Measurements from ENCODE around the gene ABCB7. TPM values are rescaled to one million over a fixed set of nuclear protein-coding genes. Genes with fewer than 3 reads are reported as not detected.
A peak's percentile ranks its signal among the peaks of the same experiment; 100 is the strongest.
"Not testable (repeated sequence)": the region's sequence is repeated elsewhere in the genome, so short reads cannot be mapped to it uniquely, and the experiment has no call there.

The ABCB7 gene
- polyA plus RNA-seq (ENCODE audit: insufficient read length in 4 of 4) = 10 to 100 TPM; 24.6 to 28.1 (median 26.9) TPM

GRCh38 chrX:75155827-75156525 lies at the start of gene ABCB7:
ABCB7 (minus strand) TSS chrX:75156283; CDS start chrX:75156272, 11 bp downstream.
- peak; percentile 35 to 60 (median 50) for DNase-seq (ENCODE audit: low read depth in 4 of 4, low spot score in 3 of 4)

GRCh38 chrX:75188415-75189206 lies 32.5 kb upstream of the ABCB7 start:
- DNase-seq (ENCODE audit: low read depth in 4 of 4, low spot score in 3 of 4) = not testable (repeated sequence)

- DNase-seq (ENCODE audit: low read depth in 4 of 4, low spot score in 3 of 4) = no peak
These were observed 25.6 kb upstream of the ABCB7 start for GRCh38 chrX:75181721-75182120.

- not testable (repeated sequence) for DNase-seq (ENCODE audit: low read depth in 4 of 4, low spot score in 3 of 4)
These were observed 23.6 kb upstream of the ABCB7 start for GRCh38 chrX:75179536-75180293.

- DNase-seq (ENCODE audit: low read depth in 4 of 4, low spot score in 3 of 4) = not testable (repeated sequence)
These were observed 16.3 kb upstream of the ABCB7 start for GRCh38 chrX:75172257-75172890.

- no peak for DNase-seq (ENCODE audit: low read depth in 4 of 4, low spot score in 3 of 4)
These were observed 2.0 kb upstream of the ABCB7 start for GRCh38 chrX:75158054-75158453.

GRCh38 chrX:75156531-75156945 lies 455 bp upstream of the ABCB7 start:
- DNase-seq (ENCODE audit: low read depth in 4 of 4, low spot score in 3 of 4) = peak in 2 of 4 donors; percentile 13 to 25

- DNase-seq (ENCODE audit: low read depth in 4 of 4, low spot score in 3 of 4) = no peak
These were observed 646 bp downstream of the ABCB7 start for GRCh38 chrX:75155447-75155826.

- no peak for DNase-seq (ENCODE audit: low read depth in 4 of 4, low spot score in 3 of 4)
These were observed 1.2 kb downstream of the ABCB7 start for GRCh38 chrX:75154871-75155270.

- DNase-seq (ENCODE audit: low read depth in 4 of 4, low spot score in 3 of 4) = no peak
These were observed 4.1 kb downstream of the ABCB7 start for GRCh38 chrX:75151827-75152592.

DNA sequence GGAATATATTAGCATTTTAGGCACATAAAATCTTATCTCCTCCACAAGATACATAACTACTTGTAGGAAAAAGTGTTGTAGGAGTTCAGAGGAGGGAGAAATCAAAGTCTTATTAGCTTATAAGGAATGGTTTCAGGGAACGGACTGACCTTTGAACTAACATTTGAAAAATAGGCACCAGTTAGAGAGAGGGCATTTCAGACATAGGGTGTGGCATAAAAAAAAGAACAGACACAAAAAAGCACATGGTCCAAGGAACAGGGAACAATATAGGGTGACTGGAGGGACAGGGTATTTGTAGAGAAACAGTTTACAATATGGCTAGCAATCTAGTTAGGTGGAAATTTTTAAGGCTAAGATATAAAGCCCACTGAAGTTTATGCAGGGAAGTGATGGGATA lies 6.4 kb downstream of the ABCB7 start:
- no peak for DNase-seq (ENCODE audit: low read depth in 4 of 4, low spot score in 3 of 4)

DNA sequence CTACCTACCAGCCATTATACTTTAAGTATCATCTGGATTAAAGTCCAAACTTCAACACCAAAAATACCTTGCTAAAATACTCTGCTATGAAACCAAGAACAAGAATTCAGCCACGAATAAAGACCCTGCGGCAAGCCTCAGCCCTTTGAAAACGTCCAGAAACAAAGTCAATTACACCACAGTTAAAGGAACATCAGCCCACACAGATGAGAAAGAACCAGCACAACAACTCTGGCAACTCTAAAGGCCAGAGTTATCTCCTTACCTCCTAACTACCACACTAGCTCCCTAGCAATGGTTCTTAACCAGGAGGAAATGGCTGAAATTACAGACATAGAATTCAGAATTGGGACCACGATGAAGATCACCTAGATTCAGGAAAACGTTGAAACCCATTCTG lies 23.4 kb downstream of the ABCB7 start:
- no peak for DNase-seq (ENCODE audit: low read depth in 4 of 4, low spot score in 3 of 4)

DNA sequence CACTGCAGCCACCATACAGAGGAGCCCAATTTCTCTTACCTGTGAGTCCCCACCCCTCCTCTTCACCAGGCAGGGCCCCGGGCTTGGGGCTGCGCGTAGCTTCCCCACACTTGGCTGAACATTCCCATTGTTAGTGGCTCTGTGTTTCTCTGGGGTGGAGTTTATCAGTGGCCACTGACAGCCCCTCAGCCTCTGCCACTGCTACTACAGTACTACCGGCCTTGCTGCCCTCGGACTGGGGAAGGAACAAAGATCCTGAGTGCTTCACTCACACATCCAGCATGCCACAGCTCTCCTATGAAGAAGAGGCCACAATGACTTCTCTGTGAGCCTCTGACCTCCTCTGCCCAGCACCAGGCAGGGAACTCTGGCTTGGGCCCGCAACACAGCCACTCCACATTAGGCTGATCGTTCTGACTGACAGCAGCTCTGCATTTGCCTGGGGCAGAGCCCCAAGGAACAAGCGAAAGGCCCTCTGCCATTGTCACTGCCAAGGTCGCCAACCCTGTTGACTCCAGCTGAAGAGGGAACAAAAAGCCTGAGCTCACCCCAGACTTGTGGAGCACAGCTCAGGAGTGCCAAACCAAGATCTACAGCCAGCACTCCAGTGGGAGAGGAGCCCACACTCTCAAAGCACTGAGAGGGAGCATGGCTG lies 24.0 kb downstream of the ABCB7 start:
- DNase-seq (ENCODE audit: low read depth in 4 of 4, low spot score in 3 of 4) = no peak

GRCh38 chrX:75129069-75129468 lies 27.0 kb downstream of the ABCB7 start:
- DNase-seq (ENCODE audit: low read depth in 4 of 4, low spot score in 3 of 4) = not testable (repeated sequence)

DNA sequence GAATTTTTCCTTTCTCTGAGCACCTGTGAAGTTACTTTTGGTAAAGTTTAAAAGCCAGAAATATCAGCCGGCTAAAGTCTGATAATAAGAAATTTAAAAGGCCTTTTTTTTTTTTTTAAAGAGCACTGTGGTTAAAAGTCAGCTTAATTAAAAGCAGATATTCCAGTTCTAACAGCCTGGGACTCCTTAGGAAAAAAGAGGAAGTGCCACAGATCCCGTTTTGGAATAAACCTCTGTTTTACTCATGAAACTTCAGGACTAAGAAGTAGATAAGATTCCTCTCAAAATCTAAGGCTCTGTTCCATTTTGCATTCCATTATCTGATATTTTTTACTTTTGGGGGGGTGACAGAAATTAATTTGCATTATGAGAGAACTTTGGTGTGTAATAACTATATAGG lies 37.8 kb downstream of the ABCB7 start:
- DNase-seq (ENCODE audit: low read depth in 4 of 4, low spot score in 3 of 4) = no peak

DNA sequence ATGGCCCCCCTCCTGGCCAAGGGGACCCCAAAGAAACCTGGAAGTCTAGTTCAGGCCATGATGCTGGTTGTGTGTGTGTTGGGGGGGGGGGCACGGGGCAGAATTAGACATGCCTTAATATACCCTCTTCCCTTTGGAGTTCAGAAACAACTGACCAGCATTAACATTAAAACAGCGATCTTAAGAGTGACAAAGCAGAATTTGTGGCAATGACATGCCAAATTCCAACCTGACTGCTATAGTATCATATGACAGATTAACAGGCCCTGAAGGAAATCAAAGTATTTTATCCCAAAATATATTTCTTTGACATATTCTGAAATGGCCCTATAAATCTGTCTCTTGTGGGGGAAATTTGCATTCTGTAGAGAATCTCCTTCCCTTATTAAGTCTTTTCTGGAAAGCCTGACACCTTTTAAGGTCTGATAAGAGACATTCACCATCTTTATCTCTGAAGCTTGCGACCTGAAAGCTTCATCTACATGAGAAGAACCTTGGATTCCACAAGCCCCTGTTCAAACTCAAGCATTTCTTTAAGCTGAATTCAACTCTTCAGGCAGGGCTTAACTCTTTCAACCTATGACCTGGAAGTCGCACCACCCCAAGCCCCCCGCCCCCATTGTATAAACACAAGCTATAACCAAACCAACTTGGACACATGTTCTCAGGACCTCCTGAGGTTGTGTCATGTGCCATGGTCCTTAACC lies 40.2 kb downstream of the ABCB7 start:
- no peak for DNase-seq (ENCODE audit: low read depth in 4 of 4, low spot score in 3 of 4)

GRCh38 chrX:75114638-75115037 lies 41.4 kb downstream of the ABCB7 start:
- no peak for DNase-seq (ENCODE audit: low read depth in 4 of 4, low spot score in 3 of 4)

GRCh38 chrX:75113664-75114063 lies 42.4 kb downstream of the ABCB7 start:
- DNase-seq (ENCODE audit: low read depth in 4 of 4, low spot score in 3 of 4) = no peak
